GM18502 (cell line): ENCODE data around the gene RACGAP1.
"Not testable (repeated sequence)": the region's sequence is repeated elsewhere in the genome, so short reads cannot be mapped to it uniquely, and the experiment has no call there.

Source experiments
- ATAC-seq: cut with Tn5 transposase; IDR thresholded peaks from one replicate; pipeline ENCODE4 v1.9.1; 2021; ENCODE audit warnings: mild to moderate bottlenecking; ENCODE audit not compliant: unreplicated experiment, poor library complexity

Gene RACGAP1

GRCh38 chr12:50003595-50003994 is 21.7 kb downstream of the RACGAP1 start:
- ATAC-seq, result no peak

DNA sequence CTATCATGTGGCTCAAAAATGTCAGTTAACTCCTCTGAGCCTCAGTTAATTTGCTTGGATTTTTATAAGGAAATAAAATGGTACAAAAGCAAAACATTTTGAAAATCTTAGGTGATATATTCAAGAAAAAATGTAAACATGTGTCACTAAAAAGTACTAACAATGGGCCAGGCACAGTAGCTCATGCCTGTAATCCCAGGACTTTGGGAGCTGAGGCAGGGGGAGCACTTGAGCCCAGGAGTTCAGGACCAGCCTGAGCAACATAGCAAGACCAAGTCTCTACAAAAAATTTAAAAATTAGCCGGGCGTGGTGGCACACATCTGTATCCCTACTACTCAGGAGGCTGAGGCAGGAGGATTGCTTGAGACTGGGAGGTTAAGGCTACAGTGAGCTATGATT is 26.8 kb downstream of the RACGAP1 start:
- ATAC-seq, result no peak

DNA sequence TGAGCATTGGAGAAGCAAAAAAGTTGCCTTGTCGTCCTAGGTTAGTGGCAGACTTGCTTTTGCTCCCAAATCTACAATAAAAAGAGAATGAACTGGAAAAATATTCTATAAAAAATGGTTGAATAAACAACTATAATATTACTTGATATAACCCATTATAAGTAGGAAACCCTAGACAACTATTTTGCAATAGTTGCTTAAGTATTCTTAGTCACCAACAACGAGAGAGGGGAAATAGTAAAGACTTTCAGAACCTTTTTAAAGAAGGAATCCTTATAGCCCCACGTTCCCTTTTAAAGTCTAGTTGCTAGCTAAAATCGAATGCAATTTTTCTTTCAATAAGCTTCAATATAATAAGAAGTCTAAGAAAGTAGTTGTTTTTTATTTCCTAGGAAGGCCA is 35.0 kb downstream of the RACGAP1 start:
- ATAC-seq, result no peak

- ATAC-seq, result not testable (repeated sequence)
Observed at GRCh38 chr12:49989400-49989799, 35.9 kb downstream of the RACGAP1 start.

GRCh38 chr12:49987625-49988303 is 37.5 kb downstream of the RACGAP1 start:
- no peak for ATAC-seq

- ATAC-seq, result not testable (repeated sequence)
Observed at GRCh38 chr12:49986476-49986875, 38.8 kb downstream of the RACGAP1 start.

- no peak for ATAC-seq
Observed at GRCh38 chr12:49985981-49986380, 39.3 kb downstream of the RACGAP1 start.

DNA sequence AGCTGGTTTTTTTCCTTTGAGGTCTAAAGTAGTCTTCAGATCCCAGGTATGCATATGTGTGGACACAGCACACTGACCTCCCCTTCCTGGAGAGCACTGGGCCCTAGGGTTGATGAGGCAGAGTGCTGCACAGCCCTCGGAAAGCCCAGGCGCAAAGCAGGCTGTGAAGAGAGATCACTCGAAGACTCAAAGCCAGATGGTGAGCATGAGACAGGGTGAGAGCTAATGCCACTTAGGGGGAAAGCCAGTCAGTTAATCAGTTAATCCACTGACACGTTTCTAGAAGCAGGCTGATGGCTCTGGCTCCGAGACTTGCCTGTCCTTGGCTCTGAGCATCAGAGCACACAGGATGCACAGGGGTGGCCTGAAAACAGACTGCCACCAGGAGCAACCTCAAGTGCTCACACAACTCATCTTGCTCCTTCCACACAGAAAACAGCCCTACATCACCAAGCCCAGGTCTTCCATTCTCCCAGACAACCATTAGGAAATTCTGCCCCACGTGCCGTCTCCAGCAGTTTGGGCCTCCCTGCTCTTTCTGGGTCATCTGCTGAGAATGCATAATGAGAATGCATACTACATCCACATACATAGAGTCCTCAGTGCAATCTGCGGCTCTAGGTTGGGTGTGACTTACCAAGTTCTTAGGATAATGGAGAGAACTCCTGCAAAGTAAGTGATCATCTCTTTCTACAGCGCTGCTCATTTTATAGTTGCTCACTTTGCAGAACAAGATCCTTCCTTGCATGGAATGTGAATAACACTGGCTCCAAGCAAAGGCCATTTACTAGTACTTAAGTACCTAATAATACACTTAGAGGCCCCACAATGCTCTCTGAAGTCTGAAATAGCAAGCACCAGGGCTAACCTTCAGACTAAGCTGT is 40.6 kb downstream of the RACGAP1 start:
- ATAC-seq, result no peak

DNA sequence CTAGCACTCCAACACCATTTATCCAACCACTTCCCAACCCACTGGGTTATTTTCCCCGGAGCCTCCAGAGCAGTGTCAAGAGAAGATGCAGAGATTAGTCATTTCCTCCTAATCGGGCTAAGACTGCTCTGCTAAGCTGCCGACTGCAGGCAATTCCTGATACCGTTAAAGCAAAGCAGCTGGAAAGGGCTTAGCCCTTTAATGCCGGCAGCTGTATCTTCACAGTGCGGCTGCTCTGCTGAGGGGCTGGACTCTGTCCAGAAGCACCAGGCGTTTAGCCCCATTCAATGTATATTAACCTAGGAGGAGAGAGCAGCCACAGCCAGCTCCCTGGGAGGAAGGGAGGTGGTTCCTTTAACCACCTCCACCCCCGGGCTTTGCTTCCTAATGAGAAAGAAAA is 41.4 kb downstream of the RACGAP1 start:
- ATAC-seq, result no peak

GRCh38 chr12:49982246-49983087 is 42.8 kb downstream of the RACGAP1 start:
- no peak for ATAC-seq

GRCh38 chr12:49980501-49981349 is 44.6 kb downstream of the RACGAP1 start:
- ATAC-seq, result no peak

DNA sequence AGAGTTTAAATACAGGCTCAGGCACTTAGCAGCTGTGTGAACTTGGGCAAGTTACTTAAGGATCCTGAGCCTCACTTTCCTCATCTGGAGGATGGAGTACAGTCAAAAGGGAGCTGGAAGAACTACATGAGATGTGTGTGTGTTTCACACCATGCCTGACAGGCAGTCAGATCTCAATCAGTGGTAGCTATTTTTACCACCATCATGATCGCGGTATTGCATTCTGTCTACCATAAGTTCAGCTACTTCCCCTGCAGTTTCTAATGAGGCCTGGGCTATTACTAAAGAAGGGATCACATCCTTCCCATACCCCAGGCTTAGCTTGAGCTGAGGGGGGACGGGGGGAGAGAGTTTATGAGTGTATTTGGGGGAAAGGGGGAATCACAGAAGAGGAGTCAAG is 45.5 kb downstream of the RACGAP1 start:
- no peak for ATAC-seq

GRCh38 chr12:49979016-49979586 is 46.2 kb downstream of the RACGAP1 start:
- ATAC-seq, result no peak

GRCh38 chr12:49978125-49978524 is 47.2 kb downstream of the RACGAP1 start:
- no peak for ATAC-seq

GRCh38 chr12:49976557-49976956 is 48.7 kb downstream of the RACGAP1 start:
- ATAC-seq, result no peak

DNA sequence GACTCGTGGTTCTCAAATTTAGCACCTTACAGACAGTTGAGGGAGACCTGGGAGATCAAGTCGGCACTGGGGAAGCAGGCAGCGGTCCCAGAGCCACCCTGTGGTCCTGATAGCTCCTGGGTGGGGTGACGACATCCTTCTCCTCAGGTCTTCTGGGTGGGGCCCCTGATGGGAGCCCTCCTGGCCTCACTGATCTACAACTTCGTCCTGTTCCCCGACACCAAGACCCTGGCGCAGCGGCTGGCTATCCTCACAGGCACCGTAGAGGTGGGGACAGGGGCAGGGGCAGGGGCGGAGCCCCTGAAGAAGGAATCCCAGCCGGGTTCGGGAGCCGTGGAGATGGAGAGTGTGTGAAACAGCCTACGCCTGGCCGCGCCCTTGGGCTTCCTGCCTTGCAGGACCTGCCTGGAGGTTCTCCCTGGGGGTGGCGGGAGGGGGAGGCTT is 50.0 kb downstream of the RACGAP1 start:
- no peak for ATAC-seq

DNA sequence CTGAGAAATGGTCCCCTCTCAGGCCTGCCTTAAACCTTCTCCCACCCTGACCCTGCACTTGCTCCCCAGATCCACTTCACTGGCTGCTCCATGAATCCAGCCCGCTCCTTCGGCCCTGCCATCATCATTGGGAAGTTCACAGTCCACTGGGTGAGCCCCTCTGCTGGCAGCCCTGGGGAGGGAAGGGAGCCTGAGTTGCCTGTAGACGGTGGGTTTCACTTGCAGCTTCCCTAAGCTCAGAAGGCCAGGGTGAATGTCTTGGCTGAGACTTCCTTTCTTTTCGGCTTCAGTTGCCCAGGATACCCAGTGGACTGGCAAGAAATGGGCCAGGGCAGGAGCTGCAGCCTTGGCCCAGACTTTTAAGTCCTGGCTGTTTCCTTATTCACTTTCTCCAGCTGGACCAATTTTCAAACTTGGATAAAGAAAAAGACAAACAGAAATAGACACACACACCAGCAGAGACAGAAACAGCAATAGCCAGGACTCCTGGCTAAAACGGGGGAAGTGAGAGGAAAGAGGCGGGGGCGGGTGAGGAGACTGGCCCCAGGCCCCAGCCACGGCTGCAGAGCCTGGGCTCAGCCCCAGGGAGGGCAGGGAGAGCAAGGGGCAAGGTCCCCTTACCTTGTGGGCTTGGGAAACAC is 50.5 kb downstream of the RACGAP1 start:
- ATAC-seq, result no peak

GRCh38 chr12:49974231-49974675 is 51.0 kb downstream of the RACGAP1 start:
- no peak for ATAC-seq

DNA sequence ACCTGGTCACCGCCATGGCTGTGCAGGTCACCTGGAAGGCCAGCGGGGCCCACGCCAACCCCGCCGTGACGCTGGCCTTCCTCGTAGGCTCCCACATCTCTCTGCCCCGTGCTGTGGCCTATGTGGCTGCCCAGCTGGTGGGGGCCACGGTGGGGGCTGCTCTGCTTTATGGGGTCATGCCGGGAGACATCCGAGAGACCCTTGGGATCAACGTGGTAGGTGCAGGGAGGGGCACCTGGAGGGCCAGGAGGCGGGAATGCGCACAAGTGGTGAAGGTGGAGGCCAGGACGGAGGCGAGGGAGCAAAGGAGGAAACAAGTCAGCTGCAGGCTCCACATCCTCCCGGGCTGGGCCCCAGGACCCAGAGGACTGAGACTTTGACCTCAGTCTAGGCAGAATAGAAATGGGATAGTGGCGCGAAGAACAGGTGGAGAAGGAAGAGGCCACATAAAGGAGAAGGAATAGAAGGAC is 51.9 kb downstream of the RACGAP1 start:
- no peak for ATAC-seq
